ENCODE results near the gene GHR. TPM values are rescaled to one million over a fixed set of nuclear protein-coding genes. Genes with fewer than 3 reads are reported as not detected.

Gene GHR
- total and polyA plus RNA-seq, 10 of the 15 experiments (the other 5 are each of a cell fraction or from before 2014, with no cell fraction given), result 0.23 to 10.2 (median 0.48) TPM

DNA sequence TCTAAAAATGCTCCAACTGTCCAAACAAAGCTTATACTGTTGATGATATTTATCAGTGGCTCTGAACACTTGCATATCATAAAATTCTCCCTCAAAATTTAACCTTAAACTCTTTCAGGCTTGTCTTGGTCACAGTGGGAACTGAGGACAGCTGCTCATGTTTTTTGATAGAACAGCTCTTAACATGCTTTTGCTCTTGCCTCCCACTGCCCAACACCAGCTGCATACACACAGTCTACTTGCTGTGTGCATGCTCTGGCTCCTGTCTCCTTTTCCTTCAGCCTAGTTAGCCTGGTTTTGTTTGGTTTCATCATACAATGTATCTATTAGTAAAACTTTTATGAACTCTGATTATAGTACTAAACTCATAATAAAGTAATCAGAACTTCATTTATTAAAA is 64.6 kb downstream of the GHR start:
- Histone ChIP-seq H3K27ac (ENCODE audit: control insufficient read depth, insufficient read depth) (no peak overlapping the region), H4K20me1 (ENCODE audit: control insufficient read depth, insufficient read depth) (no peaks in the 10 kb centered on the region), H2AFZ (ENCODE audit: control insufficient read depth, low read depth, low read length) (no peak overlapping the region), H3K4me1 (ENCODE audit: control insufficient read depth, insufficient read depth, low read length) (no peaks in the 10 kb centered on the region), H3K4me2 (ENCODE audit: control insufficient read depth, insufficient read depth) (no peak overlapping the region), H3K27me3 (replicated peaks in 1 of 2; ENCODE audit: control insufficient read depth in 2 of 2, insufficient read depth in 2 of 2, low read length in 1 of 2) (no peaks in the 10 kb centered on the region), H3K36me3 (ENCODE audit: control insufficient read depth in 2 of 2, insufficient read depth in 2 of 2, low read length in 1 of 2) (no peaks in the 10 kb centered on the region), H3K9ac (ENCODE audit: control insufficient read depth, insufficient read depth, low read length) (no peak overlapping the region), H3K79me2 (ENCODE audit: control insufficient read depth, insufficient read depth, low read length) (no peaks in the 10 kb centered on the region), H3K9me3 (replicated peaks; ENCODE audit: control insufficient read depth, insufficient read depth, low read length) (no peaks in the 10 kb centered on the region), H3K4me3 (no peak overlapping the region)
- POLR2A ChIA-PET, result no interaction called here
- no peak for DNase-seq (ENCODE audit: low read depth, low spot score)
- in situ Hi-C loops (cut with MboI), result no loop called here
- FAIRE-seq, result no peak
- SMC1A ChIA-PET (ENCODE audit: uncharacterized antibody, unreplicated experiment), result interaction anchor here (0.7 to 1.4 kb wide), 5 partner anchors 11 to 95 kb away, joined by 3 to 6 read pairs (median 4); no protein-coding TSS in a partner anchor
- RAD21 ChIA-PET (ENCODE audit: unreplicated experiment), result interaction anchor here (1.2 kb wide), 1 partner anchor 12 kb away, joined by 3 read pairs; no protein-coding TSS in a partner anchor
- no peak for ATAC-seq
- TF ChIP-seq PAX5 (IDR thresholded peaks at IDR 0.05; ENCODE audit: borderline replicate concordance, low read depth, low read length) (no peak), NR2C2 (IDR thresholded peaks at IDR 0.05; ENCODE audit: borderline replicate concordance, control insufficient read depth, insufficient read length, low read depth) (no peak), STAT1 (conservative IDR thresholded peaks at IDR 0.05) (no peak), RFX5 (IDR thresholded peaks at IDR 0.05; ENCODE audit: low read depth, low read length) (no peak), ZNF622 (IDR thresholded peaks at IDR 0.05) (no peak)
- TF ChIP-seq, protein P1, sequence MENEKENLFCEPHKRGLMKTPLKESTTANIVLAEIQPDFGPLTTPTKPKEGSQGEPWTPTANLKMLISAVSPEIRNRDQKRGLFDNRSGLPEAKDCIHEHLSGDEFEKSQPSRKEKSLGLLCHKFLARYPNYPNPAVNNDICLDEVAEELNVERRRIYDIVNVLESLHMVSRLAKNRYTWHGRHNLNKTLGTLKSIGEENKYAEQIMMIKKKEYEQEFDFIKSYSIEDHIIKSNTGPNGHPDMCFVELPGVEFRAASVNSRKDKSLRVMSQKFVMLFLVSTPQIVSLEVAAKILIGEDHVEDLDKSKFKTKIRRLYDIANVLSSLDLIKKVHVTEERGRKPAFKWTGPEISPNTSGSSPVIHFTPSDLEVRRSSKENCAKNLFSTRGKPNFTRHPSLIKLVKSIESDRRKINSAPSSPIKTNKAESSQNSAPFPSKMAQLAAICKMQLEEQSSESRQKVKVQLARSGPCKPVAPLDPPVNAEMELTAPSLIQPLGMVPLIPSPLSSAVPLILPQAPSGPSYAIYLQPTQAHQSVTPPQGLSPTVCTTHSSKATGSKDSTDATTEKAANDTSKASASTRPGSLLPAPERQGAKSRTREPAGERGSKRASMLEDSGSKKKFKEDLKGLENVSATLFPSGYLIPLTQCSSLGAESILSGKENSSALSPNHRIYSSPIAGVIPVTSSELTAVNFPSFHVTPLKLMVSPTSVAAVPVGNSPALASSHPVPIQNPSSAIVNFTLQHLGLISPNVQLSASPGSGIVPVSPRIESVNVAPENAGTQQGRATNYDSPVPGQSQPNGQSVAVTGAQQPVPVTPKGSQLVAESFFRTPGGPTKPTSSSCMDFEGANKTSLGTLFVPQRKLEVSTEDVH (IDR thresholded peaks at IDR 0.05; ENCODE audit: low read depth, partially characterized antibody), result no peak
- CTCF ChIA-PET, result interaction anchor here (1.0 to 1.5 kb wide), 2 partner anchors 17 to 23 kb away, joined by 3 read pairs; no protein-coding TSS in a partner anchor
- intact Hi-C loops (cut with micrococcal nuclease; ENCODE audit: unreplicated experiment), result no loop called here
- no TSS peak for BruUV-seq (replicated peaks)

Data from GM12878 (cell line).